Liver (tissue), 3 donors: ENCODE data around the gene OGN.

Experiments used
- ATF3 ChIP-seq: IDR thresholded peaks from 2 replicates; pipeline ENCODE4 v1.6.1; 2016; ENCODE audit warnings: antibody characterized with exemption
- CTCF ChIP-seq: fragments of 150-350 bp; IDR thresholded peaks from 2 replicates; pipeline ENCODE4 v1.5.1; 2017; ENCODE audit warnings: improper control_type of control experiment, low read depth, low read length; ENCODE audit not compliant: missing input control
- GABPA ChIP-seq, 2 donors: IDR thresholded peaks in 1 of 2; conservative IDR thresholded peaks in 1 of 2; 2 replicates each; pipeline ENCODE4 v1.6.1; 2016; ENCODE audit warnings: antibody characterized with exemption in 2 of 2, mild to moderate bottlenecking in 1 of 2, moderate library complexity in 1 of 2
- NR2F2 ChIP-seq: IDR thresholded peaks from 2 replicates; pipeline ENCODE4 v1.6.1; 2016; ENCODE audit warnings: antibody characterized with exemption
- REST ChIP-seq: IDR thresholded peaks from 2 replicates; pipeline ENCODE4 v1.6.1; 2016; ENCODE audit warnings: antibody characterized with exemption, mild to moderate bottlenecking
- YY1 ChIP-seq: IDR thresholded peaks from 2 replicates; pipeline ENCODE4 v1.6.1; 2016; ENCODE audit warnings: antibody characterized with exemption, mild to moderate bottlenecking
- donor health status: healthy.
- donor health status: healthy.

- TF ChIP-seq REST (no peak), CTCF (no peak), YY1 (no peak), GABPA (IDR thresholded peaks at IDR 0.05 in 1 of 2, conservative IDR thresholded peaks at IDR 0.05 in 1 of 2) (no peak), NR2F2 (no peak), ATF3 (no peak)
Observed at GRCh38 chr9:92444841-92445240, 40.5 kb upstream of the OGN start.
